NOMO-1 treated with dmso at 0.1 percent for 144 hours (cell line): ENCODE measurements around the gene SLC5A2.
"Not testable (repeated sequence)": the region's sequence is repeated elsewhere in the genome, so short reads cannot be mapped to it uniquely, and the experiment has no call there.

Experiments used
- DNase-seq: peaks from one replicate; lab custom pipeline; 2025; ENCODE audit not compliant: unreplicated experiment; lab: John Stamatoyannopoulos, UW

SLC5A2 gene

DNA sequence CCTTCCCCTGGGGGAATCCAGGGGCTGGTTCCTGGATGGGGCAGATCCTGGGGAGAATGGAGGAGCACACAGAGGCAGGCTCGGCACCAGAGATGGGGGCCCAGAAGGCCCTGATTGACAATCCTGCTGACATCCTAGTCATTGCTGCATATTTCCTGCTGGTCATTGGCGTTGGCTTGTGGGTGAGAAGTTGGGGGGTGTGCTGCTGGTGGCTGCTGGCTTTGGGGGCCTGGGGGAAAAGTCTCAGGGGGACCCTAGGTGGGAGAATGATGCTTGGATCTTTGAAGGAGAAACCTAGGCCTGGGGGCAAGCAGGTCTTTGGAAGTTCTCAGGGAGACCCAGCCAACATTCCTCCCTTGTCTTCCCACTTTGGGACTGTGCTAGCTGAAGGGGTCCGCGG is at the start of gene SLC5A2:
SLC5A2 (plus strand) TSS at position 43 of the 400 bp plus-strand sequence; CDS start at position 57, 14 bp downstream.
- no peak for DNase-seq

DNA sequence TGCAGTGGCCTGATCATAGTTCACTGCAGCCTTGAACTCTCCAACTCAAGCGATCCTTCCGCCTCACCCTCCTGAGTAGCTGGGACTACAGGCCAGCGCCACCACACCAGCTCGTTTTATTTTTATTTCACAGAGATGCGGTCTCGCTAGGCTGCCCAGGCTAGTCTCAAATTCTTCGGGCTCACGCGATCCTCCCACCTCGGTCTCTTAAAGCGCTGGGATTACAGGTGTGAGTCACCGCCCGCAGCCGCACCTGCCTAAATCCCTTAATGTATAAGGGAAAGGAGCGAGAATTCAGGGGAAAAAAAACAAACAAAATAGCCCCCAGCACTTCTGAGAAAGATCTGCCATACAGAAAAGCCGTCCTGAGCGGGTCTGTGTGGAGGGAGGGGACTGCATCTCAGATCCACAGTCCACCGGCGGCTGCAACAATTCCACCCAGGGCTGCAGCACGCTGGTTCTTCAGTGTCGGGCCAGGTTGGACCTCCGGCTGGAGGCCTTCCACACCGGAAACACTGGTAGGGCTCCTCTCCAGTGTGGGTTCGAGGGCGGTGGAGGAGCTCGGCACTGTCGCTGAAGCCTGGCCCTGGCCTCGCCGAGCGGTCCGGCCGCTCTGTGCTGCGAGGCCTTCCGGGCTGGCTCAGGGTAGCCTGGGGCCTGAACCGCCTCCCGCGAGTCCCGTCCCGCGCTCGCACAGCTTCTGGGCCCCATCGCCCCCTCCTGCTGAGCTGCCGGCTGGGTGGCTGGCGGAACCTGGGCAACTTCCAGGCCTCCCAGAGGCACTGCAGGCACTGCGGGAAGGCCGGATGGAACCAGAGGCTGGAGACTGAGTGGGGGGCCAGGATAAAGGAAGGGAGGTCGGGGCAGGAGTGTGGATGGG is 47.3 kb upstream of the SLC5A2 start:
- DNase-seq = no peak

DNA sequence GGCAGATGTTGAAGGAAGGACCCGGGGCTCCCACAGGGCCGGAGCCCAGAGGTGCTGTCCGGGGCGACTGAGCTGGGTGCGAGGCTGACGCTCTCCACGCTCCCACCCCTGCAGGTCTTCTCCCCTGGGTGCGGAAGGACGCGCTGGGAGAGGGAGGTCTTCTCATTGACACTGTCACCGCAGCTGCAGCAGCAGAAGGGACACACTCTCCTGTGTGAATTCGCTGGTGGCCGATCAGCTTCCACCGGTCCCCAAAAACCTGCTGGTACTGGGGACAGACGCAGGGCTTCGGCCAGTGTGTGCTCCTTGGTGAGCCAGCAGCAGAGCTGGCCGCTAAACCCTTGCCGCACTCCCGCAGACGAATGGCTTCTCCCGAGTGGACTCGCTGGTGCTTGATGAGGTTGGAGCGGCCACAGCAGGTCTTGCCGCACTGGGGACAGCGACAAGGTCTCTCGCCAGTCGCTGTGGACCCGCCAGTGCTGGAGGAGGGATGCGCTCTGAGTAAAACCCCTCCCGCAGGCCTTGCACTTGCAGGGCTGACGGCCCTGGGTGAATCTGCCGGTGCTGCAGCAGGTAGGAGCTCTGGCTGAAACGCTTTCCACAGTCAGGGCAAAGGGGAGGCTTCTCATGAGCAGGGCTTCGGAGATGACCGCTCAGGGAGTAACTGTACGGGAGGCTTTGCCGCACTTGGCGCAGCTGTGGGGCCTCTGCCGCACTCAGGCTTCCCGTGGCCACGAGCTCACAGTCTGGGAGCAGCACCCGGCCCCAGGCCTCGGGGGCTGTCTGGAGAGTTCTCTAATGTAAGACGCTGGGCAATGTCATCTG is 46.5 kb upstream of the SLC5A2 start:
- DNase-seq = no peak

DNA sequence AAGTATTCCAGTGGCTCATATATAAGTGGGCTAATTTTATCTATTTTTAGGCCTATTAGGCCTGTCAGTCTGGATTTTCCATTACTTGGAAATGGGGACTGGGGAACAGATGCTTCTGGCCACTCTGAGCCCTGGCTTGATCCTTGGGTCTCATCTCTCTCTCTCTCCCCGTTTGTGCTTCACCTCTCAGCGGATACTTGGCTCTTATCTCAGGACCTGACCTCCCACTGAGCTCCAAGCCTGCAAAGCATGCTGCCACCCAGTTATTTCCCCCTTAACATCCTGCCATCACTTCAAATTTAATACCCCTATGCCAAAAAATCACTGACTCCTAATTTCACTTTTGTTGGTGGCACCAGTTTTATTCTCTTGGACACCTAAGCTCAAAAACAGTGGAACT is 44.5 kb upstream of the SLC5A2 start:
- no peak for DNase-seq

DNA sequence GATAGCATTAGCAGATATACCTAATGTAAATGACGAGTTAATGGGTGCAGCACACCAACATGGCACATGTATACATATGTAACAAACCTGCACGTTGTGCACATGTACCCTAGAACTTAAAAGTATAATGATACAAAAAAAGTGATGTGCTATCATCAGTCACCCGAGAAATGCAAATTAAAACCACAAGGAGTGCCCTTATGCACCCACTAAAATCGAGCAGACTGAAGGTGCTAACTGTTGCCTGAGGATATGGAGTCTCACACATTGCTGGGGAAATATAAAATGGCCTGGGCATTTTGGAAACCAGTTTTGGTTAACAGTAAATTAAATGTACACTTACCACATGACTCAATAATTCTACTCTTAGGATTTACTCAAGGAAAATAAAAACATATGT is 43.9 kb upstream of the SLC5A2 start:
- DNase-seq = not testable (repeated sequence)

DNA sequence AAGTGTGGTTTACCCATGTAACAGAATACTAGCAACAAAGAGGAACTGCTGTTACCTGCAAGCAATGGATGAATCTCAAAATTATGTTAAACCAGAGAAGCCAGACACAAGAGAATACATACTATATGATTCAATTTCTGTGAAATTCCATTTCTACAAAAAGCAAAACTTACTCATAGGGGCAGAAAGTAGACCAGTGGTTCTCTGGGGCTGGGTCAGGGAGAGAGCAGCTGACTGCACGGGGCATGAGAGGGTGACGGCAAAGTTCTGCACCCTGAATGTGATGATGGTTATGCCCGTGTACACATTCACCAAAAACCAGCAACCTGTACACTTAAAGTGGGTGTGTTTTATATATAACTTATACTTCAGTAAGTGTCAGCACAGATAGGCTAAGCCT is 43.4 kb upstream of the SLC5A2 start:
- no peak for DNase-seq

DNA sequence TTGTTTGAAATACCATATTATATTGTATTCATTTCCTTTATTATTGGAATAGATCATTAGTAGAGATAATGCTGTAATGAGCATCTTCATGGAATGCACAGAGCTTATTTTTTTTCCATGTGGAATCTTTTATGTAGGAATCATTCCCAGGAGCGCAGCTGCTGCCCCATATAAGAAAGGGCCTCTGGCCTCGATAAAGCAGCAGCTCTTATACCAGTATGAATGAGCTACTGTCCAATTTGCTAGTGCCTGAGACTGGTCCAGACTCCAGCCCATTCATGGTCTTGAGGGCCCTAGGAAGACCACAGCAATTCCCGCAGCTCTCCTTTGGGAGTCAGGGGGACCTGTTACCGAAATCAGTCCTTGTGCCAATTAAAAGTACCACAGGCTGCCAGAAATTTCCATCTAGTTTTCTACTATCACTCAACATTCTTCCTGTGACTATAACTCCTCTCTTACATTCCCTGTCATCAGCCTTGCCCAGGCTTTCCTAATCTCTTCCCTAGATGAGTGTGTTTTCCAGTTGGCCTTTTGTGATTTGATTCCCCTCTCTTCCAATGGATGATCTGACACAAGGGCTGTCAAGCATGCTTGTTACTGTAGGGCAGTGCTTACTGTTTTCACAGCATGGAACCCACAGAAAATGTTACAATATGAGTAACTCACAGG is 42.3 kb upstream of the SLC5A2 start:
- DNase-seq = no peak

DNA sequence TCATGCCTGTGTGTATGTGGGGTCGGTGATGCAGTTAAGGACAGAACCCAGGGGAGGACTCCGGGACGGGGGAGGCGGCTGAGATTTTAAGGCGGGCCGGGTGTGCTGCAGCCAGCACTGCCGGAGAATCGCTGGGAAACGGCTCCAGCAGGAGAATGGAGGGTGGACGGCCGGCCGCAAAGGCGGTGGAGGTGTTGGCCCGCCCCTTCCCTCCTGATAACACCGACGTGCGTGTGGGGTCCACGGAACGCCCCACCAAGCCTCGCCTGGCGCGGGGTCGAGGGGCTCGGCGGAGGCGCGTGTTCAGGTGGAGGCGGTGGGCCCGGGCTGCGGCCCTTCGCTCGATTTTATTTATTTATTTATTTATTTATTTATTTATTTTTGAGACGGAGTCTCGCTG is 41.0 kb upstream of the SLC5A2 start:
- DNase-seq = no peak

DNA sequence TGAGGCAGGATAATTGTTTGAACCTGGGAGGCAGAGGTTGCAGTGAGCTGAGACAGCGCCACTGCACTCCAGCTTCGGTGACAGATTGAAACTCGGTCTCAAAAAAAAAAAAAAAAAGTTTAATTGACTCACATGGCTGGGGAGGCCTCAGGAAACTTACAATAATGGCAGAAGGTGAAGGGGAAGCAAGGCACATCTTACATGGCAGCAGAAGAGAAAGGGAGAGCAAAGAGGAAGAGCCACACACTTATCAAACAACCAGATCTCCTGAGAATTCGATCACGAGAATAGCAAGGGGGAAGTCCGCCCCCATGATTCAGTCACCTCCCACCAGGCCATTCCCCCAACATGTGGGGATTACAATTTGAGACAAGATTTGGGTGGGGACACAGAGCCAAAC is 37.0 kb upstream of the SLC5A2 start:
- not testable (repeated sequence) for DNase-seq

DNA sequence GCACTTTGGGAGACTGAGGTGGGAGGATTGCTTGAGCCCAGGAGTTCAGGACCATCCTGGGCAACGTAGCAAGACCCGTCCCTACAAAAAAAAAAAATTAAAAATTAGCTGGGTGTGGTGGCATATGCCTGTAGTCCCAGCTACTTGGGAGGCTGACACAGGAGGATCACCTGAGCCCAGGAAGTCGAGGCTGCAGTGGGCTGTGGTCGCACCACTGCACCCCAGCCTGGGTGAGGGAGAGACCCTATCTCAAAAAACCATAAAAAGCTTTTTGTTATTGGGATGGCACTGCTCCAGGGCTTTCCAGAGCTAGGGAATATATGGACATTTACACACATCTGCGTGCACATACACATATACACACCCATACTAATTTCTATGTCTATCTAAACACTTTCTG is 31.7 kb upstream of the SLC5A2 start:
- DNase-seq = no peak

DNA sequence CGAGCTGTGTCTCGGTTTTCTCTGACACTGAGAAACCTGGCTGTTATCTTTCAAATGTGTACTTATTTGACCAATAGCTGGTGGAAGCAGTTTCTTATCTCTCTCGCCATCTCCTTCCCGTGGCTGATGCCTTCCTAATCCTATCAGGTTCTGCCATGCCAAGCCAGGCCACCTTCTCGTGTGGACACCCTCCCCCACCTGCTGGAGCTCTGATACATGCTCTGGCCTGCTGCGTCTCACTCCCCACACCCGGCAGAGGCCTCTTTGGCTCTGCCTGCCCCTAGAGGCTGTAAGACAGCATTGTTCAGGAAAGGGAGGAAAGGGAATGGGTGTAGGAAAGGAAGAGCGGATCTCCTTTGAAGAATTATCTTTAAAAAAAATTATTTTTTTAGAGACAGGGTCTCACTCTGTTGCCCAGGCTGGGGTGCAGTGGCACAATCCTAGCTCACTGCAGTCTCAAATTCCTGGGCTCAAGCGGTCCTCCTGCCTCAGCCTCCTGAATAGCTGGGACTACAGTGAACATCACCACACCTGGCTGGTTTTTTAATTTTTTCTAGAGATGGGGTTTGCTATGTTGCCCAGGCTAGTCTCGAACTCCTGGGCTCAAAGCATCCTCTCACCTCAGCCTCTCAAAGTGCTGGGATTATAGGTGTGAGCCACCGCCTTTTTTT is 31.1 kb upstream of the SLC5A2 start:
- no peak for DNase-seq

DNA sequence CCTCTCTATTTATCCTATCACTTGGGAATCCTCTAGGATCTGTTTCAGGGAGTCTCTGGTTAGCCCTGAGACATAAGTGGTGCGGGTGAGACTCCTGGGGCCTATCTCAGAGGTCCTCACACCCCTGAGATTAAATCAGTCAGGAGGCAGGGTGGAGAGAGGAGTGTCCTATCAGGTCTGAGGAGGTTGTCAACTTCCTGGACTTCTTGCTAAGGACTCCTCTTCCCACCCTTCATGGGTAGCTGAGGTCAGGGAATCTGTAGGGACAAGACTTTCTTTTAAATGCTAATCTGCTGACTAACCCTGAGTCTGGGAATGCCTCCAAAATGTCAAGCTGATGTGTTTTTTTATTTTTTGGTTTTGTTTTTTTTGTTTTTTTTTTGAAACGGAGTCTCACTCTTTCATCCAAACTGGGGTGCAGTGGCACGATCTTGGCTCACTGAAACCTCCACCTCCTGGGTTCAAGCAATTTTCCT is 30.3 kb upstream of the SLC5A2 start:
- DNase-seq = no peak

DNA sequence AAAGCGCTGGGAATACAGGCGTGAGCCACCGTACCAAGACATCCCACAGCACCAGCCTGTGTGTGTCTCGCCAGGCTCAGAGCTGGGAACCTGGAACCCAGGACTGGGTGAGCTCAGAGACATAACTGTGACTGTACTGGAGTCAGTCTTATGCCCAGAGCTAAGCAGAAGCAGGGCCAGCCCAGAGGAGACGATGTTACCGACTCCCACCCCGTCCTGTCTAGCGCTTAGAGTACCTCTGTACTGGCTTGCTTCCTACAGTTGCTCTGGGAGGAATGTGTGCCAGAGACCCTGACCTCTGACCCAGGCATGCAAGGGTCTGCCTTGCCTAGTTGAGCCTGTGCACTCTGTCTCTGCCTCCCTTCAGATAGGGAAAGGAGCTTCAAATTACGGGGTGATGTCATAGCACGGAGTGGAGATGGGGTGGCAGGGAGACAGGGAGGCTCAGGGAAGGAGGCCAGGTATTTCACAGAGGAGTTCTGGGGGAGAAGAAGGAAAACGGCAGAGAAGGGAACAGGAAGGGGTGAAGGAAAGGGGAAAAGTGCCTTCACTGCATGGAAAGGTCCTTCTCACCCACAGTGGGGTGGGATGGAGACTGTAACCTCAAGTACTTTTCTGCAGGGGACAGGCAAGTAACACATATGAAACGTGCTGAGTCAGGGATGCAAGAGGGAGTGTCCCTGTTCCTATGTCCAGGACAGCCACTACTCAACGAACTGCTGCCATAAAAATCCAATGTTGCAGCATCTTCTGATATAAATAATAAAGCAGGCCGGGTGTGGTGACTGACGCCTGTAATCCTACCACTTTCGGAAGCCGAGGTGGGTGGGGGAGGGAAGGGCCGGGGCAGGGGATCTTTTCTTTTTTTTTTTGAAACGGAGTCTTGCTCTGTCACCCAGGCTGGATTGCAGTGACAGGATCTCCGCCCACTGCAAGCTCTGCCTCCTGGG is 29.4 kb upstream of the SLC5A2 start:
- peak; percentile 10 for DNase-seq

DNA sequence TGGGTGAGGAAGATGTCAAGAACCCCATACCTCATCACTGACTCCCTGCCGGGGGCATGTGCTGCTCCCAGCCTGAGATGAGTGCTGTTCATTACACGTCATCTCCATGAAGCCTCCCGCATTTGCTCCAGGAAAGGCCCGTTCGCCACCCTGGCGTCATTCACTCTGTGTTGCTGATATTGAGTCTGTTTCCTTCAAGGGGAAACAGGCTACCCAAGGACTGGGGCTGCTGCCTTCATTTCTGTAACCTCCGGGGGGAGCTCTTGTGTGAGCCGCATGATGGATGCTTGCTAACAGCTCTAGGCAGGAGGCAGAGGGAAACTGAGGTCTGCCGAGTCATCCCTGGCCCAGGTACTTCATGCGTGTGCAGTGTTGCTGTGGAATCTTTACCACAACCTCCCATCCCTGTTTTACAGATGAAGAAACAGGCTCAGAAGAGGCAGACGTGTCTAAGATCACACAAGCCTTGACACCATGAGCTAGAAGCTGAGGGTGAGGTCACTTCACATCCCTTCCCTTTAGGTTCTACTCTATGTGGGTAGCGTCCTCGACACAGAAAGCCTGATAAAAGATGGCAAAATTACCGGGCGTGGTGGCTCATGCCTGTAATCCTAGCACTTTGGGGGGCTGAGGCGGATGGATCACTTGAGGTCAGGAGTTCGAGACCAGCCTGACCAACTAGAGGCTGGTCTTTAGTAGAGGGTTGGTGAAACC is 27.2 kb upstream of the SLC5A2 start:
- DNase-seq = no peak

DNA sequence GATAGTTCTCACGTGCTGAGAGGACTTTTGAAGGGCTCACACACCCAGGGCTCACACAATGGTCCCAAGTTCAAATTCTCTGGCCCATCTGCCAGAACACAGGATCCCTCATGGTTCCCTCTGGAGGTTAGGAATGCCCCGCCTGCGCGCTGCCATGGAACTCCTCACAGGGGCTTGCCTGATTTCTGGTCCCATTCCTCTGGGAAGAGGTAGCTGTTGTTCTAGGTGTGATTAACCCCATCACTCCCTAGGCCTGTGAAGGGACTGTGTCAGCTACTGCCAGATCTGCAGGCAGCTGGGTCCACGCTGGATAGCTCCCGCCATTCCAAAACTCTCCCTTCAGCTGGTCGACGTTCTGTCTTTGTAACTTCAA is 25.9 kb upstream of the SLC5A2 start:
- no peak for DNase-seq

DNA sequence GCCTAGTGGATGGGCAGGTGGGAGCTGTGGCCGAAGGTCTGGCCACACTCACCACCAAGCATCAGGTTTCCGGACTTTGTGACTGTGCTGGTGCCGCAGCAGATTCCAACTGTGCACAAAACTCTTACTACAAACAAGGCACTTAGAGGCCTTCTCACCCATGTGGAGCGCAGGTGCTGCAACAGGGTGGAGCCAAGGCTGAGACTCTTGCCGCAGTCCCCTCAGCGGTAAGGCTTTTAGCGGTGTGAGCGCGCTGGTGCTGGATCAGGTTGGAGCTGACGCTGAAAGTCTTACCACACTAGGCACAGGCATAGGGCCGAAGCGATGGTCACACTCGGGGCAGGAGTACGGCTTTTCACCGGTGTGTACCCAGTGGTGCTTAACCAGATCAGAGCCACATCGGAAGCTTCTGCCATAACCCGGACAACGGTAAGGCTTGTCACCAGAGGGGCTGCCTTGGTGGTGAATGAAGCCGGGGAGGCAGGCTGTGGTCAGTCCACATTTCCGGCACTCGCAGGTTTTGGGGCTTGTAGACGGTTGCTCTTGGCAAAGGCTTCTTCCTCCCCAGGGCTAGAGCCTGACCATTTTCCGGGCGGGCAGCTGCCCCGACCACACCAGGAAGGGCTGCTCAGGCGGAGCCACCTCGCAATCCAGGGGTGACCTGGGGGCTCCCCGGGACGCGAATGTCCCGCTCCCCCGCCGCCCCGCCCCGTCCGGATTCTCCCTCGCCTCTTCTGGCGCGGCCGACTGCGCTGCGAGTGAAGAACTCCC is 24.7 kb upstream of the SLC5A2 start:
- DNase-seq = no peak

DNA sequence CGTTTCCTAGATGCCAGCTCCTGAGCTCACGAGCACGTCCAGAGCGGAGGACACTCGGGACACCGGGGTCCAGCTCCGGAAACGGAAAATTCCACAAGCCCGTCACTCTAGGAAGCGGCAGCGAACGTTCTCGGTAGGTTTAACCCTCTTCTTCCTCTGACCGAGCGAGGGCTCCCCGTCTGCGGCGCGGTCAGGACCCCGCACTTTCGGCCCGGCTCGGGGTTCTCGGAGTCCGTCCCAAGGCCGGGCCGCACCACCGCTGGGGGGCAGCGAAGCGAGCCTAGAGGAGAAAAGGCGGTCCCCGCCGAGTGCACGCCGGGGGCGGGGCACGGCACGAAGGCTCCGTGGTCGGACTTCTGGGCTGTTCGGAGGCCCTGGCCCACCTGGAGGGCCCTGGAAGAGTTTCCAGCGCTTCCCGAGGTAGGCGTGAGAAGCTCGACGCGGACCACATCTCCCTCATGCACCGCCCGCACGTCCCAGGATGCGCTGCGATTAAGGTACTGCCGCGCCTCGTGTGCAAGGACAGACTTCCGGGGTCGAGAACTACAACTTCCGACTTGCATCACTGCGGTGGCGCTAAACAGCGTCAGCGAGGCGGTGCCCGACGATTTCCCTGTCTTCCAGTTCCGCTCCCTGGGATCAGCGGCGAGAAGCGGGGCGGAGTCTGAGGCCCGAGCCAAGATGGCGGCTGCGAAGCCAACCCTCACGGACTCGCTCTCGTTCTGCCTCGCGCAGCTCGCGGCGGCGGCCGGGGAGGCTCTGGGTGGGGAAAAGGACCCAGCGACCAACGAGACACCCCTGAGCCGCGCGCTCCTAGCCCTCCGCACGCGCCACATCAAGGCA is 23.9 kb upstream of the SLC5A2 start, which contains the start of gene ARMC5:
ARMC5 (plus strand) TSS at position 658 of the 843 bp plus-strand sequence; CDS start at position 682, 24 bp downstream.
- peak; percentile 98 for DNase-seq
